Gastroesophageal sphincter (tissue), 4 donors: ENCODE results near the gene C10orf62. TPM values are rescaled to one million over a fixed set of nuclear protein-coding genes. Genes with fewer than 3 reads are reported as not detected.

ENCODE experiments used
- ATAC-seq: fragments of 150-250 bp; one replicate; pipeline ENCODE4 v1.9.1; 2016; ENCODE audit warnings: mild to moderate bottlenecking, moderate library complexity
- H3K27ac ChIP-seq, 4 donors: fragments of 200-600 bp; sonication (generic) in 3 of 4; 1 replicate in 3 of 4; 2 replicates in 1 of 4; pipeline ENCODE4 v1.5.1; 2016 to 2019
- H3K27me3 ChIP-seq: fragments of 200-600 bp; sonication (generic); one replicate; pipeline ENCODE4 v1.5.1; 2019
- H3K36me3 ChIP-seq, 2 donors: fragments of 200-600 bp; sonication (generic); one replicate each; pipeline ENCODE4 v1.5.1; 2019; ENCODE audit warnings: control low read depth in 1 of 2
- H3K4me1 ChIP-seq, 3 donors: fragments of 200-600 bp; sonication (generic); 1 replicate in 2 of 3; 2 replicates in 1 of 3; pipeline ENCODE4 v1.5.1; 2016 to 2019; ENCODE audit warnings: control low read depth in 2 of 3
- H3K4me3 ChIP-seq, 2 donors: fragments of 200-600 bp; sonication (generic); one replicate each; pipeline ENCODE4 v1.5.1; 2019; ENCODE audit warnings: mild to moderate bottlenecking in 1 of 2, moderate library complexity in 1 of 2
- H3K9me3 ChIP-seq, 3 donors: fragments of 200-600 bp; sonication (generic); one replicate each; pipeline ENCODE4 v1.5.1; 2017 to 2019; ENCODE audit warnings: control low read depth in 2 of 3
- EP300 ChIP-seq: sonication (generic); formaldehyde crosslinking; IDR thresholded peaks from one replicate; pipeline ENCODE4 v1.6.1; 2017; ENCODE audit warnings: antibody characterized with exemption, mild to moderate bottlenecking
- POLR2A ChIP-seq, 2 donors: fragments of 450-650 bp; IDR thresholded peaks; one replicate each; pipeline ENCODE4 v1.6.1; 2017; ENCODE audit warnings: antibody characterized with exemption in 2 of 2, mild to moderate bottlenecking in 2 of 2, moderate library complexity in 1 of 2
- POLR2AphosphoS5 ChIP-seq: sonication (generic); formaldehyde crosslinking; IDR thresholded peaks from one replicate; pipeline ENCODE4 v1.6.1; 2017; ENCODE audit warnings: antibody characterized with exemption
- WGBS, 2 donors: methylation state at CpG; one replicate each; pipeline ENCODE4 v1.1.5; 2018; ENCODE audit warnings: low coverage in 1 of 2; 5-methylcytosine and 5-hydroxymethylcytosine counted together
- total RNA-seq, 4 donors: library from RNA; depleted of rRNA; stranded (reverse); fragments of >200 nt; gene quantifications; one replicate each; pipeline ENCODE4 v1.1.0, GENCODE V29; 2016
- TF ChIP-seq, protein P1 (sequence below), 4 experiments: fragments of 200-600 bp in 2 of 4; fragments of 450-650 bp in 2 of 4; sonication (generic) in 1 of 4; IDR thresholded peaks; one replicate each; pipeline ENCODE4 v1.5.1; 2017 to 2019; ENCODE audit warnings: antibody characterized with exemption in 4 of 4, mild to moderate bottlenecking in 2 of 4, moderate library complexity in 2 of 4

The C10orf62 gene
- total RNA-seq, 4 donors from 2014 or later = not detected

DNA sequence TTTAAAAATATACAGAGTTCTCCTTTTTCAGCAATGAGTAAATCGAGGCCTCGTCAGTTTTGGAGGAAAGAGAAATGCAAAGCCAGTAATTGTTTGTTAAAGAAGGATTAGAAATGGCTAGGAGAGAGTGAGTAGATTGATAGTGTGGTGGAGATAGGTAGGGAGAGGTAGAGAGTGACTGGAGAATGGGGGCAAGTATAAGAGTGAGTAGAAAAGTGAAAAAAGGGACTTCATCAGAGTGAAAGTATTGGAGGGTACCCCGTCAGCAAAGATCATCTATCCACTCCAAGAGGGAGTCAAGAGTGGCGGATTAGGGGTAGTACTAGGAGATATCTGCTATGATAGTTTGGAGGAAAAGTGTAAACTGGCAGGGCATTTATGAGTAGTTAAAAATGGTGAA is 26.2 kb upstream of the C10orf62 start:
- no peak overlapping the region for H3K4me3 ChIP-seq
- 96 to 100% methylated on average over 3 to 4 of the region's 4 CpGs for WGBS, 2 donors
- H3K4me1 ChIP-seq = no peaks in the 10 kb centered on the region
- no peaks in the 10 kb centered on the region for H3K27me3 ChIP-seq
- H3K9me3 ChIP-seq = no peaks in the 10 kb centered on the region
- ATAC-seq = no peak
- TF ChIP-seq POLR2AphosphoS5 (no peak), POLR2A (IDR thresholded peaks at IDR 0.05) (no peak), EP300 (no peak)
- TF ChIP-seq, protein P1, sequence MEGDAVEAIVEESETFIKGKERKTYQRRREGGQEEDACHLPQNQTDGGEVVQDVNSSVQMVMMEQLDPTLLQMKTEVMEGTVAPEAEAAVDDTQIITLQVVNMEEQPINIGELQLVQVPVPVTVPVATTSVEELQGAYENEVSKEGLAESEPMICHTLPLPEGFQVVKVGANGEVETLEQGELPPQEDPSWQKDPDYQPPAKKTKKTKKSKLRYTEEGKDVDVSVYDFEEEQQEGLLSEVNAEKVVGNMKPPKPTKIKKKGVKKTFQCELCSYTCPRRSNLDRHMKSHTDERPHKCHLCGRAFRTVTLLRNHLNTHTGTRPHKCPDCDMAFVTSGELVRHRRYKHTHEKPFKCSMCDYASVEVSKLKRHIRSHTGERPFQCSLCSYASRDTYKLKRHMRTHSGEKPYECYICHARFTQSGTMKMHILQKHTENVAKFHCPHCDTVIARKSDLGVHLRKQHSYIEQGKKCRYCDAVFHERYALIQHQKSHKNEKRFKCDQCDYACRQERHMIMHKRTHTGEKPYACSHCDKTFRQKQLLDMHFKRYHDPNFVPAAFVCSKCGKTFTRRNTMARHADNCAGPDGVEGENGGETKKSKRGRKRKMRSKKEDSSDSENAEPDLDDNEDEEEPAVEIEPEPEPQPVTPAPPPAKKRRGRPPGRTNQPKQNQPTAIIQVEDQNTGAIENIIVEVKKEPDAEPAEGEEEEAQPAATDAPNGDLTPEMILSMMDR (IDR thresholded peaks at IDR 0.05) = no peak
- H3K36me3 ChIP-seq = peaks cover 0 to 6% of the 10 kb centered on the region in 2 donors
- no peak overlapping the region for H3K27ac ChIP-seq

DNA sequence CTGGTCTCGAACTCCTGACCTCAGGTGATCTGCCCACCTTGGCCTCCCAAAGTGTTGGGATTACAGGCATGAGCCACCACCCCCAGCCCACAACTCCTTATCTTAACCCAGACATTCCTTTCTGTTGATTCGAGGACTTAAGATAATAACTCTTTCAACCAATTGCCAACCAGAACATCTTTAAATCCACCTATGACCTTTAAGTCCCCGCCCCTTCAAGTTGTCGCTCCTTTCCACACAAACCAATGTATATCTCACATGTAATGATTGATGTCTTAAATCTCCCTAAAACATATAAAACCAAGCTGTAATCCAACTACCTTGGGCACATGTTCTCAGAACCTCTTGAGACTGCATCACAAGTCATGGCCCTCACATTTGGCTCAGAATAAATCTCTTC is 24.7 kb upstream of the C10orf62 start:
- ATAC-seq = no peak
- Histone ChIP-seq H3K27me3 (no peaks in the 10 kb centered on the region), H3K27ac (no peak overlapping the region), H3K4me3 (no peak overlapping the region), H3K9me3 (no peaks in the 10 kb centered on the region), H3K36me3 (peaks cover 0 to 20% of the 10 kb centered on the region in 2 donors), H3K4me1 (no peaks in the 10 kb centered on the region)
- TF ChIP-seq POLR2A (IDR thresholded peaks at IDR 0.05) (no peak), POLR2AphosphoS5 (no peak), EP300 (no peak)
- TF ChIP-seq, protein P1 (IDR thresholded peaks at IDR 0.05) = no peak
- 75 to 80% methylated on average over 1 to 4 of the region's 4 CpGs for WGBS, 2 donors

DNA sequence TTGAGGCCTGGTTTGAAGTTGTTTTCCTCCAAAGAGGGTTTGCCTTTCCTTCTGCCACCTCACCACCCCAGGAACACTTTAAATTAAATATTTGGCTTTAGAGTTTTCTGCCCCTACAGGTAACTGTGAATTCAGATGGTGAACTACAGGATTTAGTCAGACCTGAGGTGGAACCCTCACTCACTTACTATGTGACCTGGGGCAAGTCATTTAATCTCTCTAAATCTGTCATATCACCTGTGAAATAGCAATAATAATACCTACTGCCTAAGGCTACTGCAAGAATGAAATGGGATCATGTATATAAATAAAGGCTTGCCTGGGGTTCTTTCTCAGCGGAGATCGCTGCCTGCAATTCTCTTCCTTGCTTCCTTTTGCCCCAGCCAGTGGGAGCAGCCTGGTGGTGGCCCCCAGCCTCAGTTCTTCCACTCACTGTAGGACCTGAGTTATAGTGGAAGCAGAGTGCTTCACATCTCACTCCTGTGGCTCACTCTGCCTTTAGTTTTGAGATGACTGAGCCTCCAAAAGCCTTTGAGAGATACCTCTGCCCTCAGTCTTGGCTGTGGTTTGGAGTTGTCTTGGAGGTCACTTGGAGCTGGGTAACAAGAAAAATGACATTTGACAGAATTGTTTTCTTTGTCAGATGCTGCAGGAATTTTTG is 23.1 kb upstream of the C10orf62 start:
- Histone ChIP-seq H3K36me3 (peaks cover 0 to 37% of the 10 kb centered on the region in 2 donors), H3K4me3 (no peak overlapping the region), H3K27me3 (no peaks in the 10 kb centered on the region), H3K9me3 (no peaks in the 10 kb centered on the region), H3K27ac (no peak overlapping the region), H3K4me1 (no peaks in the 10 kb centered on the region)
- 88 to 100% methylated on average over 2 of the region's 2 CpGs for WGBS, 2 donors
- ATAC-seq = no peak
- TF ChIP-seq EP300 (no peak), POLR2A (IDR thresholded peaks at IDR 0.05) (no peak)

DNA sequence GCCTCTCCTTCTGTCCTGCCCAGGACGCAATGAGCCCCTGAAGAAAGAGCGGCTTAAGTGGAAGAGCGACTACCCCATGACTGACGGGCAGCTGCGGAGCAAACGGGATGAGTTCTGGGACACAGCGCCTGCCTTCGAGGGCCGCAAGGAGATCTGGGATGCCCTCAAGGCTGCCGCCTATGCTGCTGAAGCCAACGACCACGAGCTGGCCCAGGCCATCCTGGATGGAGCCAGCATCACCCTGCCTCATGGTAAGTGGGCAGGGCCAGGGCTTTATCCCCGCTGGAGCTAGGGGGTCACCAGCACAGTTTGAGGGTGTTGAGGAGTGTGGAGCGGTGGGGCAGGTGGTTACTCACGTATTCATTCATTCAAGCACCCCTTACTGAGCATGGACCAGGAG is 21.6 kb upstream of the C10orf62 start:
- TF ChIP-seq EP300 = no peak
- TF ChIP-seq, protein P1 (IDR thresholded peaks at IDR 0.05) = no peak
- TF ChIP-seq POLR2A (IDR thresholded peaks at IDR 0.05) = no peak
- no peak for TF ChIP-seq POLR2AphosphoS5
- Histone ChIP-seq H3K27me3 (no peaks in the 10 kb centered on the region), H3K36me3 (peaks cover 0 to 41% of the 10 kb centered on the region in 2 donors), H3K4me3 (no peak overlapping the region), H3K4me1 (peaks cover 0 to 12% (median 8%) of the 10 kb centered on the region in 3 donors), H3K9me3 (no peaks in the 10 kb centered on the region), H3K27ac (no peak overlapping the region)
- 100% methylated on average over 1 to 5 of the region's 15 CpGs for WGBS, 2 donors
- no peak for ATAC-seq

DNA sequence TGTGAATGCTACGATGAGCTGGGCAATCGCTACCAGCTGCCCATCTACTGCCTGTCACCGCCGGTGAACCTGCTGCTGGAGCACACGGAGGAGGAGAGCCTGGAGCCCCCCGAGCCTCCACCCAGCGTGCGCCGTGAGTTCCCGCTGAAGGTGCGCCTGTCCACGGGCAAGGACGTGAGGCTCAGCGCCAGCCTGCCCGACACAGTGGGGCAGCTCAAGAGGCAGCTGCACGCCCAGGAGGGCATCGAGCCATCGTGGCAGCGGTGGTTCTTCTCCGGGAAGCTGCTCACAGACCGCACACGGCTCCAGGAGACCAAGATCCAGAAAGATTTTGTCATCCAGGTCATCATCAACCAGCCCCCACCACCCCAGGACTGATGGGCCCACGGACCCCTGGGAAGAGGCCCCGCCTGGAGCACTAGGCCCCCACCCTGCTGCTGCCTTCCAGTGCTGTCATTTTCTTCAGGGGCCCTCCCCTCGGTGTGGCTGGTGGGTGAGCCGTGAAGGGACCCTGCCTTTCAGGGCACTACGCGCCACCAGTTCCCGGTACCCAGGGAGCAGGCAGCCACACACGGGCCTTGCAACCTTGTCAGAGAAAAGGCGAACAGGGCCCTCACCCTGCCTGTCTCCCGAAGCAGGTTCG is 19.3 kb upstream of the C10orf62 start:
- H3K4me1 ChIP-seq = peaks cover 0 to 24% (median 8%) of the 10 kb centered on the region in 3 donors
- no peaks in the 10 kb centered on the region for H3K27me3 ChIP-seq
- no peak overlapping the region for H3K27ac ChIP-seq
- ATAC-seq = no peak
- no peak overlapping the region for H3K4me3 ChIP-seq
- H3K9me3 ChIP-seq = no peaks in the 10 kb centered on the region
- 100% methylated on average over 2 of the region's 33 CpGs; no CpG with 5 or more reads in 1 of the 2 donors for WGBS, 2 donors
- TF ChIP-seq EP300 = no peak
- TF ChIP-seq, protein P1 (IDR thresholded peaks at IDR 0.05) = no peak
- TF ChIP-seq POLR2A (IDR thresholded peaks at IDR 0.05) = no peak
- TF ChIP-seq POLR2AphosphoS5 = no peak
- H3K36me3 ChIP-seq = peaks cover 0 to 41% of the 10 kb centered on the region in 2 donors
